Hippocampal formation (tissue), 2 donors: ENCODE data around the gene EPB41L4B.
"Not testable (repeated sequence)": the region's sequence is repeated elsewhere in the genome, so short reads cannot be mapped to it uniquely, and the experiment has no call there.

Source experiments
- DNase-seq, 2 donors: peaks; one replicate each; lab custom pipeline; 2025; lab: John Stamatoyannopoulos, UW

The EPB41L4B gene

DNA sequence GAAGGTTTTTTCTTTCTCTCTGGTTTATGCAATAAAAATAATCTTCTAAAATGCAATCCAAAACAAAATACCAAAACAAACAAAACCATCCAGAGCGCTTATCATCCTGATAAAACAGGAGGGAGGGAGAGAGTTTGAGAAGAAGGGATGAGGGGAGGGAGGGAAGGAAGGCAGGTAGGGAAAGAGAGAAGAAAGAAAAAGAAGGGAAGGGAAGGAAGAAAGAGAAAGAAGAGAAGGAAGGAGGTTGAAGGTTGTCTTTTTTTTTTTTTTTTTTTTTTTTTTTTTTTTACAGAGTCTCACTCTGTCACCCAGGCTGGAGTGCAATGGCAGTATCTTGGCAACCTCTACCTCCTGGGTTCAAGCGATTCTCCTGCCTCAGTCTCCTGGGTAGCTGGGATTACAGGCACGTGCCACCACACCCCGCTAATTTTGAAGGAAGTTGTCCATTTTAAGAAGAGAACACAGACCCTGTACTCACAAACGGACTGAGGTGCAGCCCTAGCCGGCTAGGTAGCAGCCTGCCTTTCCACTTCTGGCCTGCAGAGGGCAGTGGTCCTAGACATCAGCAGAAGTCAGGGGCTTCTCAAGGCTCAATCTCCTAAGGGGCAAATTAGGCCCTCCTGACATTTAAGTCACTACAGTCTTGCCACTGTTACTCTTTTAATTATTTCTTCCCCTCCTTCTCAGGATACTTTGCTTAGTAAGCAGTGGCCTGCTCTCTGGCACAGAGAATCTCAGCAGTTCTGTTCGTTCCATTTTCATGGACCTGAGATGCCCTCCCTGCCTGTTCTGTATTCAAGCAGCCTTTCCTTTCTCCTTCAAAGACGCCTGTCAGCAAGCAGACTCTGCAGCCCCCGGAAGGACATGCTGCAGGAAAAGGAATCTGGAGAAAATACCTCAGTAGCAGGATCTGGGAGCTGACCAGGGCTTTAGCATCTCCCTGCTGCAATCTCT is 76.4 kb downstream of the EPB41L4B start:
- DNase-seq, result peak; percentile 45 to 47

- DNase-seq, result no peak
Measured at GRCh38 chr9:109242741-109243140, 78.1 kb downstream of the EPB41L4B start.

DNA sequence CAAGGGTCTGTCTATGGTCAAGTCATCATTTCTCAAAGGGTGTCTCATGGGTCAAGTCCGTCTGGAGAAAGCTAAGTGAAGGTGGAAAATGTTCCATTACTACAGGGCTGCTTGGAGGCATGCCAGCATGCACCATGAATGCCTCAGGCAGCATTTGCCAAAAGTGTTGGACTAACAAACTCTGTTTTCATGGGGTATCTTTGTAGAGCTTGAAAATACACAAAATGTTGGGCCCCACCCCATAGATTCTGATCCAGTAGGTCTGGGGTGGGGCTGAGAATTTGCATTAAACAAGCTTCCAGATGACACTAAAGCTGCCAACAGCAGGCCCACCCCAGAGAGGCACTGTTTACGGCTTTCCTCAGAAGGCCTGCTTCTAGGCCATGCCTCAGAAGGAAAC is 78.8 kb downstream of the EPB41L4B start:
- no peak for DNase-seq

DNA sequence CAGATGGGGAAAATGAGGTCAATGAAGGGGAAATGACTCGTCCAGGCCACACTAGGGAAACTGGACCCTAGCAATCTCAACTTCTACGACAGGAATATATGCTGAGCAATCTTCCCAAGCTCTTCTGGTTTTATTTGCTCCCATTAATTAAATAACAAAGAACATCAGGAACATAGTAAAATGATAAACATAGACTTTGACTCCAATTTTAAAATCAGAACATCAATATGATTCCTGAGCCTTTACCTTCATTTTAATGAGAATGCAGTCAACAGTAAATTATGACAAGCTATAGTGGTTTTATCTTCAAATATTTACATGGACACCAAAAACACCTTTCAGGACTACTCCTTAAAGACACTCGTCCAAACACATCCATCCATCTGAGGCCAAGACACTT is 79.7 kb downstream of the EPB41L4B start:
- DNase-seq, result no peak

GRCh38 chr9:109239240-109239639 is 81.6 kb downstream of the EPB41L4B start:
- DNase-seq, result no peak

DNA sequence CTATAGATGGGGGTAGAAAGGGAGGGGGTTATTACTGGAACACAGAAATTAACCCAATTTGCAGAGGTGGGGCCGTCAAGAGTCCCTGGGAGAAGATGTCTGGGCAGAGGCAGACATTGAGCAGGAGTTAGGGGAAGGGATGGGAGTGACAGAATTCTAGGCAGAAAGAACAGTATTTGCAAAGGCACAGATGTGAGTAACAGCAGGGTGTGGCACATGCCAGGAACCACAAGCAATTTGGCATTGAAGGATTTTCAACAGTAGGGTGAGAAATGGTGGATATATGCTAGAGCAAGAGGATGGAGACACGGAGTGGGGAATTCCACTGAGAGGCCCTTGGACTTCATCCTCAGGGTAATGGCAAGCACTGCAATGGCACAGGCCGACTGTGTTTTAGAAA is 82.2 kb downstream of the EPB41L4B start:
- no peak for DNase-seq

DNA sequence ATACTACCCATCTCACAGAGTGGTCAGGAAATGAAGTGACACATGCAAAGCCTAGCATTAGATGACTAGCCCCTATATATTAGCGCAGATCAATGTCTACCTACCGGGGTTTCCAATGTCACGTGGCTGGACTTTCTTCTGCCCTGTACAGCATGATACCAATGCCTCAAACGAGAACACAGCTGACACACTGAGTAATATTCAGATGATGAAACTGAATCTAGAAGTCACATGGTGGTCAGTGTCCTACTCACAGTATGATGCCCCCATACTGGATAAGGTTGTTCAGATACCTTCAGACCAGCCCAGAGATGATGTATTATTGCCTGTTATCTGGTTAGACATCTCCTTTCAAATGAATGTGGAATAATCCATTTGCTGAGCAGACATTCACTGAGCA is 82.7 kb downstream of the EPB41L4B start:
- DNase-seq, result no peak

DNA sequence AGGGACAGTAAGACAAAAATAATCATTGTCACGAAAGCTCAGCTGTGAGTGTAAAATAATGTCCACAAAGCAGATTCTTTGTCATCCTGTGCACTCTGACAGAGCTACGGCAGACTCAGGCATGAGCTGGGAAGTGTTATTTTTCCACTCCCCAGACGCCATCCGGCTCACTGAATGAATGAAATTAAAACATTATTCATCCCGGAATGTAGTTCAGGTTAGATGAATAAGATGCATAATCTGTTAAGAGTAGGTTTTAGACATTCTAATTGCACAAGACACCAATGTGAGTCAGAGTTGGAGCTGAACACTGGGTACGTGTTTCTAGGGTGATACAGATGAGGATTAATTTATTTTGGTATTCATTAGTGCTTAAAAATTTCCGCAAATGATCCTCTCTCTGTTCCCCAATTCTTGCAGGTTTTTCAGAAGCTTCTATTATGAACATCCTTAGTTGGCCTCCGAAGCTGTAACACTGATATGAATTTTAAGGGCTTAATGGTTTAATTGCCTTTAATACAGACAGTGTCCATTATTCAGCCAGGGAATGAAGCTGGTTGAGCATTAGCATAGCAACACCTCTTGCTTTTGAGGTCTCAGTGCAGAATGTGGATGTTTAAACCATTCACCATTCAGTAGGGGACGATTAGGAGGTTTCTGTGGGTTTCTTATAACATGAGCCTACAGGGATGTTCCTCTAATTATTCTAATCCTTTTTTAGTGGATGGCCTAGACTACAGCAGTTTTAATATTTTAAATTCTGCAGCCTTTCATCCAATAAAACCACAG is 88.2 kb downstream of the EPB41L4B start:
- DNase-seq, result no peak

DNA sequence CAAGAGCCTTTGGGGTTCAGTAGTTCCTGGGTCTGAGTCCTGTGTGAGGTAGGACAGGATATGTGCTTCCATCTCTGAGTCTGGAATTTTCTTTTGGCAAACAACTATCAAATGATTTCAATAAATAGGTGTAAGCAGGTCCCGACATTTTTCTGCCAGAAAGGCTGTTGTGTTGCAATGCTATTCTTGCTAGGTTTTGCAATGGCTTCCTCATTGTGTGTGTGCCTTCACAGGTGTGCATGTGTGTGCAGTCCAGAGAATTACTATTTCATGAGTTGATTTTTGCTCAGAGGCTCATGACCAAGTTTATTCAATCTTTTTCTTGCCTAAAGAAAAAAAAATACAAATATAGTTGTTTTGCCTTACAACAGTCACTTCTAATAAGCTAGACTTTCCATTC is 89.3 kb downstream of the EPB41L4B start:
- no peak for DNase-seq

DNA sequence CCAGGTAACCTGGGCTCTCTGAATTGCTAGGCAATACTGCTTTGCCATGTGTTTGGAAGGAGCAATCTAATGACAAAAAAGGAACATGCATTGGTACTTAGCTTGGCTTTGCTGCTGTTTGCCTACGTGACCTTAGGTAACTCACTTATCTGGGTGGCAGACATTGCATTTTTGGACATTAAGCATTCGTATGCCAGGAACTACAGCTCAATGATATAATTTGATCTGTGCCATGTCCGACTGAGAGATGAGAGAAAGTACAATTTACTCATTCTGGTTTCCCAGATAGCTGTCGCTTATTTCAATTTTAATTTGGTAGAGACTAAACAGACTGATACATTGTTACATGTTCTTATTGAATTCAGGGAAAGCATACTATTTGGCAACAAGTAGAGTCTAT is 90.6 kb downstream of the EPB41L4B start:
- DNase-seq, result no peak

DNA sequence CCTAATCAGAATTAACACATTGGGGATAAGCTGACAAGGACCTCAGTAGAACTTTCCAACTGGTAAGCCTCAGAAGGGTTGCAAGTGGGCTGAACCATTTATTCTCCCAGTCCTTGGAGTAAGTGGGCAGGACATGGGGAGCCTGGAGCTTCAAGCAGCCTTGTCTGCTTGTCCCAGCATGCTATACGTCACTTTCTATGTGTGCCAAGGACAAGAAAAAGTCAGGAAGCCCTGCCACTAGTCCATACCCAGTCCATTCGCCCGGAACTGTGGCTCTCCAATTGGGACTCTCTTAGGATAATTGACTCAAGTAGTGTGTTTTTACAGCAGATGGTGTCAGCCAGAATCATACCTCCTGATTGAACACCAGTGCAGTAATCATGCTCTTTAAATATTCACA is 91.2 kb downstream of the EPB41L4B start:
- no peak for DNase-seq

GRCh38 chr9:109228093-109228642 is 92.7 kb downstream of the EPB41L4B start:
- DNase-seq, result no peak

GRCh38 chr9:109225629-109226028 is 95.2 kb downstream of the EPB41L4B start:
- DNase-seq, result no peak

DNA sequence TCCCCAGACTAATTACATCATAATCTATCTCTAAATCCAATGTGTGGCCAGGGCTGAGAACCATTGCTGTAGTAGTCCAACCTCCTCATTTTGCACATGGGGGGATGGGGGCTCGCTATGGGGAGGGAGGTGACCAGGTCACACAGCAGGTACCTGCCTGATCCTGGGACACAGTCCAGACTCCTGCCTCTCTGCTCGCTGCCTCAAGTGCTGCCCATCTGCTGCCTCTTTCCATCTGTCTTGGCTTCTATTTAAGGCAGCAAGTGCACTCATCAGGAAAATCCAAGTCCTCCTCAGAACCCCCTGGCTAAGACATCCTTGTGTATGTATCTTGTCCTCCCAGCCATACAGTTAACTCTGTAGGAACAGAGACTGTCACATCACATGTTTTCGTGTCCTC is 96.1 kb downstream of the EPB41L4B start:
- DNase-seq, result no peak

DNA sequence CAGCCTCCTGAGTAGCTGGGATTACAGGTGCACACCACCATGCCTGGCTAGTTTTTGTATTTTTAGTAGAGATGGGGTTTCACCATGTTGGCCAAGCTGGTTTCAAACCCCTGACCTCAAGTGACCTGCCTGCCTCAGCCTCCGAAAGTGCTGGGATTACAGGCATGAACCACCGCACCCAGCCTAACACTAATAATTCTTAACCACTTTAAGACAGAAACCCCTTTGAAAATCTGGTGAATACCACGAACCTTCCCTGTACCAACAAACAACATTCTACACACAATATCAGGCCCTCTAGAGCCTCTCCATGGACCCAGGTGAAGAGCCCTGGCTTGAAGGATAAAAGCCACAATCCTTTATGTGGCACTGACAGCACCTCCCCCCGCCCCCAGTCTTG is 102.6 kb downstream of the EPB41L4B start:
- DNase-seq, result not testable (repeated sequence)

GRCh38 chr9:109214414-109214813 is 106.4 kb downstream of the EPB41L4B start:
- DNase-seq, result no peak

DNA sequence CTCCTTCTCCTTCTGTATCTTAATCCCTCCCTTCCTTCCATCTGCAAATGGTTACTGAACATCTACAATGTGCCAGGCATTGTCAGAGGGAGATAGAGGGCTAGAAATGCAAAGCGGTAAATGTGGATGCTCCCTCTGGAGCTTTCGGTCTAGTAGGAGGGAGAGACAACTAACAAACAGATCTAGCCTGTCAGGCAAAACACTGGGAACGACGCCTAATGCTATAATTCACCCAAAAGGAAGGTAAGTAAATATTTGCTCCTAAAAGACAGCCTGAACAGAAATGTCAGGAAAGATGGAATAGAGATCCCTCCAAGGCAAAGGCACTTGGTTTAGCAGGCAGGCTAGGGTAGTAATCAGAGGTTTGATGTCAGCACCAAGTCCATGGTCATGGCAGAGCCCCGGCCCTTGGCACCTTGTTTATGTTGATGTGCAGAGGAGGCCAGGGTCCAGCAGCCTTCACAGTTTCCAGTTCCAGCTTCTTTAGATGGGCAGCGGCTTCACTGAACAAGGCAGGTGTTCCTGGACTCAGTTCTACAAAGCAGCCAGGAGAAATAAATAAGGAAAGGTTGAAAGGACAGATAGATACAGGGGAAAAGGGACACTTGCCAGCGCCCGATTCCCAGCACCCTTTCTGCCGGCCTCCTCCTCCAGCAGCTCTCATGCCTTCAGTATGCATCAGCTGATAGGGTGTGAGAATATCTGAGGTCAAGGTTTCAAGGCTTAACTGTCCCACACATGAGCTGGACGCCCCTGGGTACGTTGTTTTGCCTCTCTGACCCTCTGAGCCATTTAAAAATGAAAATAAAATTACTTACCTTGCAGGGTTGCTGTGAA is 107.4 kb downstream of the EPB41L4B start:
- no peak for DNase-seq

- DNase-seq, result no peak
Measured at GRCh38 chr9:109212768-109213167, 108.1 kb downstream of the EPB41L4B start.

GRCh38 chr9:109206670-109207069 is 114.2 kb downstream of the EPB41L4B start:
- DNase-seq, result no peak

- DNase-seq, result no peak
Measured at GRCh38 chr9:109205526-109205925, 115.3 kb downstream of the EPB41L4B start.

DNA sequence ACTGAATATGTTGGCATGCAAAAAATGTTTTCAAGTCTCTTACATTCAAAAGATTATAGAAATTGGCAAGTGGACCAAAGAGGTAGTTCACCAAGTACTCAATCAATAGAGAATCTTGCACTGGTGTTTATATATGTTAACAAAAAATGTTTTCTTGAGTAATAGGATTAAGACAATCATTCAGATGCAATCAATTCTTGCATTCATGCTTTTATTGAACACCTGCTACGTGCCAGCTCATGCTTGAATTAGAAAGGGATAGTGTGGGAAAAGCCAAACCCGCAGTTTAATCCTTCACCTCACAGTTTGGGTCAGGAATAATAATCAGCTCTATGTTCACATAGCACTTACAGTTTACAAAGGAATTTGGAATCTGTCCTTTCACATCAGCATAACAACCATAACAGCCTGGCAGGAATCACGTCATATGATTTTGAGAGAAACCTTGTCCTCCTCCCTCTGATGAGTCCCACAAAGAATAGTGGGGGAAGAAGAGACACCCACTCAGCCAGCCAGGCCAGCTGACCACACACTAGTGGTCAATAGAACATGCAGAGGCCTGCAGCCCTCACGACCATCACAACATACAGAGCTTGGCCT is 117.0 kb downstream of the EPB41L4B start:
- DNase-seq, result no peak
